Measurements from ENCODE around the gene TAF6L. TPM values are rescaled to one million over a fixed set of nuclear protein-coding genes. Genes with fewer than 3 reads are reported as not detected.

Gene TAF6L
- total and polyA plus RNA-seq, 2 of the 8 experiments (the other 6 are each of a cell fraction or from before 2014, with no cell fraction given), result 24.8 to 31.9 TPM

GRCh38 chr11:62805076-62805892 lies 34.1 kb downstream of the TAF6L start, which contains the start of gene NXF1:
Gene NXF1, minus strand, starts transcription at chr11:62805440. Its CDS starts 84 bp downstream, at chr11:62805356.
- H4K5ac ChIP-seq (ENCODE audit: insufficient read length, low read depth, low read length), result peak within 1 kb of the TSS; percentile 53
- H2BK5ac ChIP-seq (ENCODE audit: low read depth, low read length), result 0 out of 2 replicates have a peak within 1 kb of the TSS, but pooled peaks have one; percentile 3
- FAIRE-seq (no peak), DNase-seq (ENCODE audit: low read depth in 1 of 2, low spot score in 2 of 2) (peak; percentile 96 to 100)
- WGBS, 2 experiments (ENCODE audit: extremely low coverage in 1 of 2, insufficient coverage in 1 of 2, insufficient read length in 1 of 2, insufficient replicate concordance in 2 of 2, low coverage in 1 of 2, low lambda C conversion rate in 2 of 2, missing lambda C conversion rate in 1 of 2), result 1% methylated on average over 74 of the region's 77 CpGs; no CpG with 5 or more reads in 1 of the 2 experiments
- no peak within 1 kb of the TSS for H3K23ac ChIP-seq (ENCODE audit: insufficient read length)
- no peak within 1 kb of the TSS for H3K4ac ChIP-seq (replicated peaks; ENCODE audit: insufficient read length, low read depth, low read length)
- peak within 1 kb of the TSS; percentile 77 to 84 (median 78) for H3K9ac ChIP-seq (replicated peaks in 1 of 4; ENCODE audit: extremely low read depth in 1 of 4, low read depth in 3 of 4, low read length in 3 of 4)
- no peak within 1 kb of the TSS for H2BK12ac ChIP-seq (ENCODE audit: low read depth, low read length)
- peaks cover 14 to 27% (median 21%) of the 10 kb centered on the region in 4 experiments for H3K36me3 ChIP-seq (ENCODE audit: control insufficient read depth in 2 of 4, insufficient read depth in 4 of 4, low read length in 3 of 4)
- H3K4me3 ChIP-seq (ENCODE audit: extremely low read depth in 1 of 4, insufficient read depth in 2 of 4, low read depth in 3 of 4, low read length in 4 of 4), result peak within 1 kb of the TSS; percentile 66 to 85 (median 81)
- no peak within 1 kb of the TSS for H2BK20ac ChIP-seq (ENCODE audit: low read length)
- peak within 1 kb of the TSS; percentile 81 to 93 for H3K4me2 ChIP-seq (ENCODE audit: insufficient read depth in 1 of 2, low read depth in 2 of 2, low read length in 2 of 2)
- peaks cover 2 to 3% of the 10 kb centered on the region in 2 experiments for H4K20me1 ChIP-seq (replicated peaks in 1 of 2; ENCODE audit: control insufficient read depth in 1 of 2, insufficient read depth in 2 of 2, low read length in 2 of 2)
- peaks cover 4% of the 10 kb centered on the region; the same call in 1 of the 2 replicates for H3K23me2 ChIP-seq (ENCODE audit: low read depth, low read length)
- H3K79me1 ChIP-seq (ENCODE audit: low read depth, low read length), result peaks cover 6% of the 10 kb centered on the region; the same call in 1 of the 2 replicates
- H2BK15ac ChIP-seq (ENCODE audit: low read length), result no peak within 1 kb of the TSS
- peaks cover 5 to 18% of the 10 kb centered on the region in 2 experiments; a peak in 3 of 4 replicates for H3K79me2 ChIP-seq (ENCODE audit: control insufficient read depth in 1 of 2, insufficient read depth in 2 of 2, low read length in 2 of 2)
- no peak within 1 kb of the TSS for H4K91ac ChIP-seq (replicated peaks; ENCODE audit: insufficient read length, low read length)
- peak within 1 kb of the TSS; percentile 81; the same call in 1 of the 2 replicates for H4K8ac ChIP-seq (ENCODE audit: extremely low read depth, insufficient read depth, low read length)
- peak within 1 kb of the TSS; percentile 43 for H3K56ac ChIP-seq (replicated peaks; ENCODE audit: insufficient read length, low read depth, low read length)
- peaks cover 0 to 5% (median under 1%) of the 10 kb centered on the region in 4 experiments; a peak in 1 of 7 replicates for H3K4me1 ChIP-seq (replicated peaks in 1 of 4; ENCODE audit: control insufficient read depth in 3 of 4, insufficient read depth in 4 of 4, low read length in 3 of 4)
- ChIA-PET CTCF (ENCODE audit: partially characterized antibody) (interaction anchor here (0.6 to 1.6 kb wide), 6 partner anchors 18 to 1695 kb away, joined by 3 to 5 read pairs (median 4); partner anchors contain the start of gene TMEM179B), POLR2A (ENCODE audit: partially characterized antibody) (interaction anchor here (0.6 to 10.0 kb wide), 47 partner anchors 7 to 759 kb away, joined by 3 to 251 read pairs (median 7); partner anchors contain the start of genes B3GAT3, BSCL2, C11orf98 and CSKMT)
- no peak within 1 kb of the TSS for H2BK120ac ChIP-seq (replicated peaks; ENCODE audit: low read depth, low read length)
- peak within 1 kb of the TSS; percentile 48; the same call in 1 of the 2 replicates for H3K27ac ChIP-seq (ENCODE audit: low read depth, low read length)
- no peak within 1 kb of the TSS for H3K14ac ChIP-seq (ENCODE audit: insufficient read length)
- no peak within 1 kb of the TSS for H2AFZ ChIP-seq (ENCODE audit: low read length)
- H3K9me3 ChIP-seq (ENCODE audit: insufficient read depth in 2 of 2, low read depth in 1 of 2, low read length in 1 of 2), result no peaks in the 10 kb centered on the region
- no peak within 1 kb of the TSS for H2AK5ac ChIP-seq (ENCODE audit: low read depth, low read length)
- no peaks in the 10 kb centered on the region for H3K27me3 ChIP-seq (replicated peaks in 1 of 4; ENCODE audit: control insufficient read depth in 3 of 4, extremely low read depth in 1 of 4, insufficient read depth in 3 of 4, low read length in 3 of 4)
- H3K18ac ChIP-seq (ENCODE audit: extremely low read depth, low read length), result peak within 1 kb of the TSS; percentile 89; the same call in 1 of the 2 replicates
- peak; percentile 99 for TF ChIP-seq TAF7 (optimal IDR thresholded peaks at IDR 0.05; ENCODE audit: borderline replicate concordance, low read depth, low read length)
- 0 out of 2 replicates have a peak, but pooled peaks have one; percentile 52 for TF ChIP-seq MAX (IDR thresholded peaks at IDR 0.05)
- peak; percentile 100 for TF ChIP-seq TAF1 (IDR thresholded peaks at IDR 0.05; ENCODE audit: low read depth, low read length)
- 0 out of 2 replicates have a peak, but pooled peaks have one; percentile 17 for TF ChIP-seq GABPA (IDR thresholded peaks at IDR 0.05; ENCODE audit: borderline replicate concordance, insufficient read depth, low read length)
- TF ChIP-seq BCL11A (IDR thresholded peaks at IDR 0.05; ENCODE audit: low read depth in 2 of 2, low read length in 2 of 2), result no peak
- TF ChIP-seq CTCF (IDR thresholded peaks at IDR 0.05; ENCODE audit: control extremely low read depth in 1 of 3, insufficient read depth in 1 of 3, low read depth in 1 of 3, low read length in 3 of 3), result peak in 1 of 3 experiments; percentile 20; a peak in 1 of 4 replicates
- TF ChIP-seq NRF1 (IDR thresholded peaks at IDR 0.05; ENCODE audit: low read depth, low read length), result peak; percentile 82

Measured in H1 (cell line).